Activated CD4-positive, alpha-beta T cell treated with anti-CD3 and anti-CD28 coated beads, Interleukin-2, amount 50 U/mL, for 4 hours (primary cell): Measurements from ENCODE around the gene CAP2.

Source experiments
- DNase-seq, 2 experiments: peaks; one replicate each; pipeline ENCODE4 v3.0.0-alpha.2; 2020

CAP2 gene, protein sequence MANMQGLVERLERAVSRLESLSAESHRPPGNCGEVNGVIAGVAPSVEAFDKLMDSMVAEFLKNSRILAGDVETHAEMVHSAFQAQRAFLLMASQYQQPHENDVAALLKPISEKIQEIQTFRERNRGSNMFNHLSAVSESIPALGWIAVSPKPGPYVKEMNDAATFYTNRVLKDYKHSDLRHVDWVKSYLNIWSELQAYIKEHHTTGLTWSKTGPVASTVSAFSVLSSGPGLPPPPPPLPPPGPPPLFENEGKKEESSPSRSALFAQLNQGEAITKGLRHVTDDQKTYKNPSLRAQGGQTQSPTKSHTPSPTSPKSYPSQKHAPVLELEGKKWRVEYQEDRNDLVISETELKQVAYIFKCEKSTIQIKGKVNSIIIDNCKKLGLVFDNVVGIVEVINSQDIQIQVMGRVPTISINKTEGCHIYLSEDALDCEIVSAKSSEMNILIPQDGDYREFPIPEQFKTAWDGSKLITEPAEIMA

DNA sequence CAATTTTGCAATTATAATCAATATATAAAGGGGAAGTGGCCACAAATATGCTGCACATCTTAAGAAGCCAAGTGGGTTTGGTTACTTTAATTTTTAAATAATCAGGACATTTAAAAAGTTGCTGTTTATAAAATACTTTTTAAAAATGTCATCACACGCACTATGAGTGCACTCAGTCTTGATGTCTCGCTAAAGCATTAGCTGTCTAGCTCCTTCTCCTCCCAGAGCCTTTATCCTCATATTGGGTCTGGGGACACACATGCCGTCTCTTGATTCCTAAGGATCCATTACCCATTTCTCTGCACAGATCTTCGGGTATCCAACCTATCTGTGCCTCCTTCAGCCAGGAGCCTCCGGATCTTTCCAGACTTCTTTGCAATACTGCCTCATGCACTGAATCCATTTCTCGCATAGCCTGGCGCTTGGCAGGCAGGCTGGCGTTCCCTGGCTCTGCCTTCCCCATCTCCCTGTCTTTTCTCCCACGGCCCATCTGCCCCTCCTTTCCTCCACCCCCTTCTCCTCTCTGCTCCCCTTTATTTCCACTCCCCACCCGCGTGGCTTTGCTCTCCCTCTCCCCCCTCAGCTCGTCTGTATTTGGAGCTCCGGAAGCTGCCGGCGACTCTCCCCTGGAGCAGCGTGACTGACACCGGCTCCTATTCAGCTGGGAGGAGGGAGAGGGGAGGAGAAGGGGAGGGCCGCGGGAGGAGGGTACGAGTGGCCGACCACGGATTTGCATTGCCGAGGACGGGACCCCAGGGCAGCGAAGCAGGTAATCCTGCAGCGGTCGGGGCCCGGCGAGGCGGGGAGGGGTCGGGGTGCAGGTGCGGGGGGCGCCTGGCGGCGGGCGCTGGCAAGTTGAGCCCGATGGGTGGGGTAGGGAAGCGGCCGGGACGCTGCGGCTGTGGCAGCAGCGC lies at the start of gene CAP2:
CAP2 (plus strand) TSS at position 618 of the 914 bp plus-strand sequence. CDS start 27,961 bp downstream, outside the sequence.
- DNase-seq, result no peak

DNA sequence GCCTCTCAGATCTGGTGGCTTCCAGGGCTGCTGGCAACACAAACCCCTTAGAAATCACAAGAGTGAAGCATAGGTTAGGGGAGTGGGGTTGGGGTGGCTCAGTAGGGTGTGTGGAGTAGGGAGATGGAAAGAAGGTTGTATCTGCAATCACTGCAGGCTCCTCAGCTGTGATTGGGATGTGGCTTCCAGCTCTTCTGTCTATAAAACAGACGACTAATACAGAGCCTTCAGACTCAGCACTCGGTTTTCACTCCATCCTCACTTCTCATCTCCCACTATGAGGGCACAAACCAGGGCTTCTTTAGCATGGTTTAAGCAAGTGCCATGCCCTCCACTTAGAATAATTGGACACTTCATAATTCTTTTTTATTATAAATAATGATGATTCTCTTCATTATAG lies 46.4 kb upstream of the CAP2 start:
- DNase-seq, result no peak

DNA sequence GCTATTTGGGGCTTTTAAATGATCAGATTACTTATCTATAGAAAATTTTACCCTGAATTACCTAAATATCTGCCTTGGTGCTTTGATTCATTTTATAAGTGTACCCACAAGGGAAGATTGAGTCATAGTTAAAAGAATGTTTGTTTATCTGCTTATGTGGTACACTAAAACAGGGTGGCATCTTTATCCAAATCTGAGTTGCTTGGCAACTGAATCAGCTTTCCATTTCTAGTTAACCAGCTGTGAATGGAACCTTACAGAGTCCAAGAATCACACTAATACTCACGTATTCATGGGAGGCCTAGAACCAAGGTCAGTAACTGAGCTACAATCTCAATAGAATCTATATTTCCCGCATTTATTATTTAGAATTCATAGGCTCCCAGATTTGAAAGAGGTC lies 44.0 kb upstream of the CAP2 start:
- DNase-seq, result no peak

DNA sequence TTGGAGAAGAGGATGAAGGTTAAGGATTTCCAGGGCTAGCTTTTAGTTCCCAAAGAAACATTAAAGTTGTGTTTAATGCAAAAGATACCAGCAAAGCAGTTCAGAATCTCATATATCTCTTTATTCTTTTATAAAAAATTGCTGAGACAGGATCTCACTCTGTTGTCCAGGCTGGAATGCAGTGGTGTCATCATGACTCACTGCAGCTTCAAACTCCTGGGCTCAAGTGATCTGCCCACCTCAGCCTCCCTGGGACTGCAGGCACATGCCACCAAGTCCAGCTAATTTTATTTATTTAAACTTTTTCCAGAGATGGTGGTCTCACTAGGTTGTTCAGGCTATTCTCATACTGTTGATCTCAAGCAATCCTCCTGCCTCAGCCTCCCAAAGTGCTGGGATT lies 41.1 kb upstream of the CAP2 start:
- no peak for DNase-seq

DNA sequence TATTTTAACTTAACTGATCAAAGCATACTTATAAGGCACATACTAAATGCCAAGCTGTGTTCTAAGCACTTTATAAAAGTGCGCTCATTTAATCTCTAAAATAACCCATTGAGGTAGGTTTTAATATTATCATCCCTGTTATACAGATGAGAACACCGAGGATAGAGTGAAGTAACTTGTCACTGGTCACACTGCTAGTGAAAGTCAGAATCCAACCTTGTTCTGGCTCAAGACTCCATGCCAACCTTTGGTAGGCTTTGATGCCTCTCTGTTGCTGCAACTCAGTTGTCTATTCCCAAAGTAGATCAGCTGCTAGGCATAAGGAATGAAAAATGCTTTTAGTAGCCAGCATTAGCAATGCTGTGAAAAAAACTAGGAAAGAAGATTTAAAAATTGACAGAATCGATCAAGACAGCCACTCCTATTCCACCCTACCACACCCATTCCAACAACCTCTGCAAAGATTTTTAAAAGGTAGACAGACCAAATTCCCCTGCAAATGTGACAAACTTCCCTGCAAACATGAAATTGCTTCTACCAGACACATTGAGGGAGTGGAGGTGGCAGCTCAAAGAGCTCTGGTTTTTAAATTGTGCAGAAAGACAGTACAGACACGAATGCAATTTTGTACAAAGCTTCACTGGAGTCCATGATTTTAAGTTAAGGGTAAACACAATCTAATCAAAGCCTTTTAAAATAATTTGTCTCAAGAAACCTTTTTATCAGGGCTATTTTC lies 39.8 kb upstream of the CAP2 start:
- DNase-seq, result no peak

DNA sequence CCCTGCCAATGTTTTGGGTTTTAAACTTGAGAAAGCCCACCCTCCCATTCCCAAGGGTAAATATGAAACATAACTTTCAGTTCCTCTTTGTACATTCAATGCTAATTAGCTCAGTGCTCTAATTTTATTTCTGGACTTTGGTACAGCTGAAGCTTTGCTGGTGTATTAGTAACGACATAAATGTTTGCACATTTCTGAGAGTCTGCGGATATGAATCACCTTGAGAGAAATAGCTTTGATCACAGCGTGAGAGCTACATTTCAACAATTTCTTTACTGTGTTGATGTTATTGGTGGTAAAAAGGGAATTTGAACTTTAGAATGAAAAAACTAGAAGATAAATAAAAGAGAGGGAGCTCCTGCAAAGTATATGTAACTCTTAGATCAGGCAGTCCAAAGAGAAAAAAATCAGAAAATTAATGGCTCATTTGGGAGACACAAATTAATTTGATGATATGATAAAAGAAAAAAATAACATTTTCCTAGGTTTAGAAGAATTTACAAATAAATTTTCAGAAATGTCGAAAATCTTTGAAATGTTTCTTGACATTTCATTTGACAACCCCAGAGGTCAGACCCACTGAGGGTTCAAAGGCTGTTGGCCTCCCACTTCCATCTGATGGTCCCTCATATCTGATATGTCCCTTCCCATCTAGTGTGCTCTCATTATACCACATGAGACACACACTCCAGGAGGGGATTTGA lies 38.5 kb upstream of the CAP2 start:
- DNase-seq, result no peak

DNA sequence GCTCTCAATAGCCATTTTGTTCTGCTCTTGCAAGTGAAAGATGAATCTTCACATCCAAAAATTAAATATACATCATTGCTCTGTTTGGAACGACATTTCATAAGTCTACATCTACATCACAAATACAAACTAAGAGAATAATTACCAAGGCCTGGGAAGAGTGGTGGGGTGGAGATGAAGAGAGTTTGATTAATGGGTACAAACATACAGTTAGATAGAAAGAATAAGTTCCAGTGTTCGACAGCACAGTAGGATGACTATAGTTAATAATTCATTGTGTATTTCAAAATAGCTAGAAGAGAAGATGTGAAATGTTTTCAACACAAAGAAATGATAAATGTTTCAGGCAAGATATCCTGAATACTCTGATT lies 38.0 kb upstream of the CAP2 start:
- DNase-seq, result no peak

DNA sequence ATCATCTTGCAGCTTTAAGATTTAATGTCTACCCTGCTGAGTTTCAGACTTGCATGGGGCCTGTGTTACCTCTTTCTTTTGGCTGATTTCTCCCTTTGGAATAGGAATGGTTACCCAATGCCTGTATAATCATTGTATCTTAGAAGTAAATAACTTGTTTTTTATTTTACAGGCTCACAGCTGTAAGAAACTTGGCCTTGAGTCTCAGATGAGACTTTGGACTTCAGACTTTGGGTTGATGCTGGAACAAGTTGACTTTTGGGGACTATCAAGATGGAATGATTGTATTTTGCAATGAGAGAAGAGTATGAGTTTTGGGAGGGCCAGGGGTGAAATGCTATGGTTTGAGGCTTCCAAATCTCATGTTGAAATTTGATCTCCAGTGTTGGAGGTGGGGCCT lies 34.9 kb upstream of the CAP2 start:
- DNase-seq, result no peak

DNA sequence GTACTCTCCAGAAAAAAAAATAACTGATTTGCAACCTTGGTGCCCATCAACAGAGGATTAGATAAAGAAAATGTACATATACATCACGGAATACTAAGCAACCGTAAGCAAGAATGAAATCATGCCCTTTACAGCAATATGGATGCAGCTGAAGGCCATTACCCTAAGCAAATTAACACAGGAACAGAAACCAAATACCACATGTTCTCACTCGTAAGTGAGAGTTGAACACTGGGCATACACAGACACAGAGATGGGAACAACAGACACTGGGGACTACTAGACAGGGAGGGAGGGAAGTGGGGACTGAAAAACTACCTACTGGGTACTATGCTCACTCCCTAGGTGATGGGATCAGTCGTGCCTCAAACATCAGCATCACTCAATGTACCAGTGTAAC lies 32.8 kb upstream of the CAP2 start:
- no peak for DNase-seq

DNA sequence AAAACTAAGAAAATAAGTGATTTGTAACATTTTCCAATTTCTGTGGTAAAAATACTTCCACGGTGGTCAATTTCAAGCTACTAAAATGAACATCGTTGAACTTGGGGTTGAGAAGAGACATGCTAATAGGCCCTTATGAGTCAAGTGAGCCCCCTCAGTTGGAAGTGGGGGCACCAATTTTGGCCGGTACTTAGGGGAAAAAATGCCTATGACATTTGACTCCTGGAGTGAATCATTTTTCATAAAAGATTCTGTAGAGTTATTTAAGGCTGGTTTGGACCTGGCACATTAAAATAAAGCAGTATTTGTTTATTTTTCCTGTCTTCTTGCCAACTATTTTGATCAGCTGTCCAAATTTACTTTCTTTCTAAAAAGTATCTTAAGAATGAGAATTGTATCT lies 32.4 kb upstream of the CAP2 start:
- DNase-seq, result no peak

DNA sequence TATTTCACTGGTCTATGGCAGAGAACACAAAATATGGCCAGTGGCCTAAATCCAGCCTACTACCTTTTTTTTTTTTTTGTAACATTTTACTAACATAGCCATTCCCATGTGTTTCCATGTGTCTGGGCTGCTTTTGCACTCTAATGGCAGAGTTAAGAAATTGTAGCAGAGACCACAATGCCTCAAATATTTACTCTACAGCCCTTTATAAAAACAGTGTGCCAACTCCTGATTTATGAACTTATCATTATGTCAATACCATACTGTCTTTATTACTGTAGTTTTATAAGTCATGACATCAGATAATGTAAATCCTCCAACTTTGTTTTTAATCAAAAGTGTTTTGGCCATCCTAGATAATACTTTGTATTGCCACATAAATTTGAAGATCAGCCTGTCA lies 27.4 kb upstream of the CAP2 start:
- DNase-seq, result no peak

DNA sequence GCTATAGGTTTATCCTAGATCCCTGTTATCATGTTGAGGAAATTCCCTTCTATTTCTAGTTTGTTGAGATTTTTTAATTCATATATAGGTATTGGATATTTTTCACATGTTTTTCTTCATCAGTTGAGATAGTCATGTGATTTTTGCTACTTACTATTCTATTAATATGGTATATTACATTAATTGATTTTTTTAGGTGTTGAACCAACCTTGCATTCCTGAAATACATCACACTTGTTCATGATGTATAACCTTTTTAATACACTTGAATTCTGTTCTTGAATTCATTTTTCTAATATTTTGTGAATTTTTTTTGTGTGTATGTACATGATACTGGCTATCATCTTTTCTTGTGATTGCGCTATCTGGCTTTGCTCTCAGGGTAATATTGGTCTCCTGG lies 25.5 kb upstream of the CAP2 start:
- no peak for DNase-seq

DNA sequence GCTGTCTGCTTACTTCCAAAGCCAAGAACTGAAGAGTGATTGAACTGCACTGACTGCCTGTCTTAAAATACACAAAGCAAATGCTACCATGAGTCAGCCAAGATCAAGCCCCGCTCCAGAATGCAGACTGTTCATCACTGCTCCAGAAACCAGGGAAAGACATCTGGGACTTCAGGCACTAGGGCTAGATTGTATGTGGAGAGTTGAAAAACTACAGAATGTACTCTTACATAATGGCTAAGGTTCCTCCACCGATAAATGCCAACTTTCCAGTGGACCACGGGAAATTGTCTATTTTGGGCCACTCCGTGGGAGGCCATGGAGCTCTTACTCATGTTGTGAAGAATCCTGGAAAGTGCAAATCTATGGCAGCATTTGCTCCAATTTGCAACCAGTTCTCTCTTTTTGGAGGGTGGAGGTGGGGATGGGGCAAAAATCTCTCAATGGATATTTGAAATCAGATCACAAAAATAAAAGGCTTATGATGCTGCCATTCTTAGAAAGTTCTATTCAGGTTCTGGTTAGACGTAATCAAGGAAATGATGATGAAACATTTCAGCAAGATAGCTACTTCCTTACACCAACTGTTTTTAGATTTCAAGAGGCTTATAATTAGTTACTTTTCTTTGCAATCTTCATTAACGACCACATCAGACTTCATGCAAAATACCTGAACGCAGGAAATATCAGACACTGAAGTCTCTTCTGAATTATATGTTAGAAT lies 11.8 kb upstream of the CAP2 start:
- DNase-seq, result no peak

DNA sequence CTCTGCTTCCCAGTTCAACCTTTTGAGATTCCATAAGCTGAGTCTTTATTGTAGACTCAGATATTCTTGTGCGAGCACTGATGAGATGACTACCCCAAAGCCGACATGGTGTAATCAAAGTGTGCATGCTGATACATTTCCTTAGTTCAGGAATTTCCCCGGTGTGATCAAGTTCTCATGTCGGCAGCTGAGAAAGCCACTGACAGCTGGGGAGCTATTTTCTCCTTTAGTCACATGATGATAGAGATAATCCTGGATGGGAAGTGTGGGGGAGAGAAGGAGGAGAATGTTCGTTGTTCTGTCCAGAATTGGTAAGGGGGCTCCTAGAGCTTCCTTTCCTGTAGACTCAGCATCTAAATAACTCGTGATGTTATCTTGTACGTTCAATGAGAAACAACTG lies 7.7 kb upstream of the CAP2 start:
- DNase-seq, result no peak

DNA sequence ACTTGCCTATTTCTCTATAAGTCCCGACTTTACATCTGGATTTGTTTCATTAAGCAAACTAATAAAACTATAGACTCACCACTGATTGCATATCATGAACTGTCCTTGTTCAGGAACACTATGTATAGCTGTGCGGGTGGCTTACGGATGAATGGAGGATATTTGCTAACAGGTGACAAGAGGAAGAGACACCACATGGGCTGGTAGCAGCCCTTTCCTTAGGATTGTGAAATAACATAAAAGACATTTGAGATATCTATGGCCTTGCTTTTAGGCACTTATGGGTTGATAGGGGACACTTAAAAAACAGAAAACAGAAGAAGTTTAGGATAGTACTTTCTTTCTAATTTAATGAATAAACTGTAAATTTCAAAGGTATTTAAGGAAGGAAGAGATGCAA lies 5.0 kb upstream of the CAP2 start:
- no peak for DNase-seq

DNA sequence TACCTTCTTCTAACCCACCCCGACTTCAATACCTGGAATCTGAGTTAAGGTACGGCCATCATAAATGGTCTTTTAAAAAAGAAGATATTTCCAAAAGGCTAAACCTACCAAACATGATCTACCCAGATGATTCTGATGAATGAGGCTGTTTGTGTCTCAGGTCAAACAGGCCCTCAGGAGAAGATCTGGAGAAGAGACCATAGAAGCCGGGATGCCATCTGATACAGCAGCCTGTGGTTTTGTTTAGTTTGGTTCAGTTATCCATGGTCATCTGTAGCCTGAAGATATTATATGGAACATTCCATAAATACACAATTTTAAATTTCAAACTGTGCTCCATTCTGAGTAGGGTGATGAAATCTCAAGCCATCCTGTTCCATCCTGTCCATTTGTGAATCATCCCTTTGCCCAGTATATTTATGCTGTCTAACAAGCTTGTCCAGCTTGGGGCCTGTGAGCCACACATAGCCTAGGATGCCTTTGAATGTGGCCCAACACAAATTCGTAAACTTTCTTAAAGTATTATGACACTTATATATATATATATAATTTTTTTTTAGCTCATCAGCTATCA lies 4.0 kb upstream of the CAP2 start:
- no peak for DNase-seq

DNA sequence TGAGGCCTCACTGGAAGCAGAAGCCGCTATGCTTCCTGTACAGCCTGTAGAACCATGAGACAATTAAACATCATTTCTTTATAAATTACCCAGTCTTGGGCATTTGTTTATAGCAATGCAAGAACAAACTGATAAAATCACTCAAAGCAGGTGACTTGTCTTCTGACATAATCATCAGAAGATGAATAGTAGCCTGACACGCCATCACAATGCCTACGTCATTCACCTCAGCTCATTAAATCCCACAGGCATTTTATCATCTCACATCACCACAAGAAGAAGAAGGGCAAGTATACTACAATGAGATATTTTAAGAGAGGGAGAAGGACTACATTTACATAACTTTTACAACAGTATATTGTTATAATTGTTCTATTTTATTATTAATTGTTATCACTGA lies 3.1 kb upstream of the CAP2 start:
- no peak for DNase-seq

DNA sequence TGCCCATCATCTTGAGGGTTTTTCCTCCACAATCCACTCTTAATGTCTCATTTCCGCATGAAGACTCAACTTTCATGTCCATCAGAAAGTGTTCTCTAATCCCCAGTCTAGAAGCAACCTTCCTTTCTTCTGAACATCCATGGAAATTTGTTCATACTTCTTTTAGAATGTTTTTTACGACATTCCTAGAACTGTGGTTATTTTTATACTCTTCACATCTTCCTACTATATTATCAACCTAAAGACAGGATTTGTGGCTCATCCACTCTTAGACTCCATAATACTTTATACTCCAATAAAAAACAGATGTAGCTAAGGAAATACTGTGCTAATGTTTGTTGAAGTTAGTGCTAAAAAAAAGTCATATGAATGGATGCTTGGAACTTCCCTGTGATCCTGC lies 1.4 kb upstream of the CAP2 start:
- no peak for DNase-seq

DNA sequence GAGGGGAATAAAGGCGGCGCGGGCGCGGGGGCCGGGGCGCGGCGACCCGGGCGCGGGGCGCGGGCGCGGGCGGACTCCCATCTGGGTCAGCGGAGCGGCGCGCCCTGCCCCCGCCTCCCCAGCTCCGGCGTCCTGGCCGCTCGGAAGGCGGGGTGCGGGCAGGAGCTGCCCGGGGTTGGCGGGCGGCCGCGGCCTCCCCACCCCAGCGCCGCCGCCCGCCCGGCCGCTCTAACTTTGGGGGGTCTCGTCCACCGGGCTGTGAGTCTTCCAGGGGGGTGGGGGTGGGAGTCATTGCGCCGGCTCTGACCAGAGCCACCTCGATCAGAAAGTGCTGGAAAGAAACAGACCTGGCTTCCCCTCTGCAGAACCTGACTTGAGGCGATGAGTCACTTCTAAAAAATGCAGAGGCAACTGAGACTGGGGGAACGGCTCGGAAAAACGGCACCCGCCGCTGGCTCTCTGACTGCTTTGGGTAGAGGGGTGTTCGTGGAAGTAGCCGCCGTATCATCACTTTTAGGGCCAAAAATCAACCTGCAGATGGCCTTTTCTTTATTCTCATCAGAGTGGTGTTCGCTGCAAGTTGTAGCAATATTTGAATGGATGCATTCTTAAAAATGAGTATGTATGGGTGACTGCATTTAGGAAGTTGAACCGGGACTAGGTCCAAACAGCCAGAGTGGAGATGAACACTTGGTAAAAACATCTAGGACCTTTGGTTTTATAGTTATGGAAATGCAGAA lies 667 bp downstream of the CAP2 start:
- no peak for DNase-seq

DNA sequence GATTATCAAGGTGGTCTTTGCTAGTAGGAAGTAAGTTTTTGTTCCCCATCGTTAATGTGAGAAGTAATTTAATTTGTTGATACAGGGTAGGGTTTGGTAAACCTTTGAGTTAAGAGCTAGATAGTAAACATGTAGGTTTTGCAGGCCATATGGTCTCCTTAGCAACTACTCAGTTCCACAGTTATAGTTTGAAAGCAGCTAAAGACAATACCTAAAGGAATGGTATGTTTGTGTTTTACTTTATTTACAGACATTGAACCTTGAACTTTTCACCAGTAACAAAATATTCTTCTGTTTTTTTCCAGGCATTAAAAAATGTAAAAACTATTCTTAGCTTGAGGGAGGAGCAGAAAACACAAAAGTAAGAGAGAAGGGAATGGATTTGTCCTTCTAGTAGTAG lies 1.7 kb downstream of the CAP2 start:
- no peak for DNase-seq

DNA sequence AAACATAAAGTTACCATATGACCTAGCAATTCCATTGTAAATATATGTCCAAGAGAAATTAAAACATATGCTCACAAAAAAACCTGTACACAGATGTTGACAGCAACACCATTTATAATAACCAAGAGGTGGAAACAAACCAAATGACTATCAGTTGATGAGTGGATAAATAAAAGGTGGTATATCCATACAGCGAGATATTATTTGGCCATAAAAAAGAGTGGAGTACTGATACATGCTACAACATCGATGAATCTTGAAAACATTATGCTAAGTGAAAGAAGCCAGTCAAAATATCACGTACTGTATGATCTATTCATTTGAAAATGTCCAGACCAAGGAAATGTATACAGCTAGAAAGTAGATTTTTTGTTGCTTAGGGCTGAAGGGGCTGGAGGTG lies 2.9 kb downstream of the CAP2 start:
- no peak for DNase-seq
